COLO668 (cell line): Measurements from ENCODE around the gene SREK1.

Experiments
- DNase-seq: peaks from one replicate; lab custom pipeline; 2025; ENCODE audit not compliant: unreplicated experiment; lab: John Stamatoyannopoulos, UW

SREK1 gene

GRCh38 chr5:66161356-66161755 is 17.3 kb downstream of the SREK1 start:
- no peak for DNase-seq

- DNase-seq = no peak
These were observed 20.1 kb downstream of the SREK1 start for GRCh38 chr5:66164044-66164790.

DNA sequence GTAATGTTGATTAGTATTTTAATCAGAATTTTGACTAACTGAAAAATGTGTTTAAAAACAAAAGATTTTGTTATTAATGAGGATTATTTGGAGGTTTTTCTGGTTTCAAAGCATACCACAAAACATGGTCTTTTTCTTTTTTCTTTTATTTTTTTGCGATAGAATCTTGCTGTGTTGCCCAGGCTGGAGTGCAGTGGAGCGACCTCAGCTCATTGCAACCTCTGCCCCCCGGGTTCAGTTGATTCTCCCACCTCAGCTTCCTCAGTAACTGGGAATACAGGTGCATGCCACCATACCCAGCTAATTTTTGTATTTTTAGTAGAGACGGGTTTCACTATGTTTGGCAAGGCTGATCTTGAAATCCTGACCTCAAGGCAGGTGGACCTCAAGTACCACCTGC is 24.1 kb downstream of the SREK1 start:
- no peak for DNase-seq

DNA sequence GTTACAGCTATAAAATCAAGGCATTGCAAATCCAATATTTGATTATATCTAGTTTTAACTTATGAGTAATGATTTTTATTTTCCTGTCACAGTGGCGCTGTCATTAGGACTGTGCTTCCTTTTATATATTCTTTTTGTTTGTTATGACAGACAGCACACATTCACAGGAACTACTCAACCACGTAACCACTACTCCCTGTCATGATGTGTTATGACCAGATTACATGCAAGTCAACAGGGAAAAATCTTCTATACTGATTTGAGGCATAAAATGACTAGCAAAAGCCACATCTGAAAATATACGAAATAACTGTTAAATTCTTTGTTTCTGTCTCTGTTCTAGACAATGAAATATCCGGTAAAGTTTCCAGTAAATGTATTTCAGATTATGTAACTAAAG is 25.4 kb downstream of the SREK1 start:
- DNase-seq = no peak

- no peak for DNase-seq
These were observed 26.3 kb downstream of the SREK1 start for GRCh38 chr5:66170195-66170919.

GRCh38 chr5:66171349-66172344 is 27.5 kb downstream of the SREK1 start:
- no peak for DNase-seq

DNA sequence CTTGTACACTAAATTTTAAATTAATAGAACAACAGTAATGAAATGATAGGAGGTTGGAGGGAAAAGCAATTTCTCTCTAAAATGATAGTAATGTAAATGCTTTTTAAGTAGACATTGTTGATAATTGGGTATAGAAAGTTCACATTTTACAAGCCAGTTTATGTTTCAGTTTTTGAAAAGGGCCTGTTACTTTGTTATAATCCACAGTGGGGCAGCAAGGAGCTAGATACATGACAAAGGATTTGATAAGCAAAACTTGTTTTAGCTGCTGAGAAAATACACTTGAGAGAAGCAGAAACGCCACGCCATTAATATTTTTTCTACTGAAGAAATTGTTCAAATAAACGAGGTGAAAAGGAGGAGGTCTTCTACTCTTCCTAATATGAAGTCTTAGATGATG is 30.2 kb downstream of the SREK1 start:
- DNase-seq = no peak

GRCh38 chr5:66178799-66179198 is 34.7 kb downstream of the SREK1 start:
- DNase-seq = no peak

DNA sequence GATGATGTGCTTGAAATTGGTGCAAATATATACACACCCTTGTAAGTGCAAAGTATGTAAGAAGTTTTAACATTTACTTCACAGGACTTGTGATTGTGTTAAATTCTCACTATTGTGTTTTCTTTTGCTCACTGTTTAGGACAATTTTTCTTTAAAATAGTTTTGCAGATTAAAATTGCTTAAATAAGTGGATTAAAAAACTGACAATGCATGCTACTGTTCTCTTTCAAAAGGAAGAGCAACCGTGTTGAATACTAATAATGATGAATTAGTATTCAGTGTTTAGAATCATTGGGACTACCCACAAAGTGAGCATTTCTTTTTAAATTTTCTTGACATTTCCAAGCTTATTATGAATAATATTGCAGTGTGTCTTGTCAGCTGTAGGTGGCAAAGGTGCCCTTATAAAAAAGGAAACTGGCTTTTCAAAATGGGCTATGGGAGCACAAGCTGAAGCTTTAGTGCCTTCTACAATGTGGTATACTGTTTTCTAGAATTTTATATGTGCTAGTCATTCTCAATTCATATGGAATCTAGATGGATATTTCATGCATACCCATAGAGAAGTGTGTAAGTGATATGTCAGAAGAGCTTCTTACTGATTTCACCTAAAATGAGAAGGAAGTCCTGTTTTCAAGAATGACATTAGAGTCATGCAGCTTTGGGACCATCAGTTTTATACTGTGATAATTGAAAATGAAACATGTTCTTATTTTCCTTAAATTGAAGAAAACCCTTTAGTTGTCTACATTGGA is 35.4 kb downstream of the SREK1 start:
- no peak for DNase-seq

DNA sequence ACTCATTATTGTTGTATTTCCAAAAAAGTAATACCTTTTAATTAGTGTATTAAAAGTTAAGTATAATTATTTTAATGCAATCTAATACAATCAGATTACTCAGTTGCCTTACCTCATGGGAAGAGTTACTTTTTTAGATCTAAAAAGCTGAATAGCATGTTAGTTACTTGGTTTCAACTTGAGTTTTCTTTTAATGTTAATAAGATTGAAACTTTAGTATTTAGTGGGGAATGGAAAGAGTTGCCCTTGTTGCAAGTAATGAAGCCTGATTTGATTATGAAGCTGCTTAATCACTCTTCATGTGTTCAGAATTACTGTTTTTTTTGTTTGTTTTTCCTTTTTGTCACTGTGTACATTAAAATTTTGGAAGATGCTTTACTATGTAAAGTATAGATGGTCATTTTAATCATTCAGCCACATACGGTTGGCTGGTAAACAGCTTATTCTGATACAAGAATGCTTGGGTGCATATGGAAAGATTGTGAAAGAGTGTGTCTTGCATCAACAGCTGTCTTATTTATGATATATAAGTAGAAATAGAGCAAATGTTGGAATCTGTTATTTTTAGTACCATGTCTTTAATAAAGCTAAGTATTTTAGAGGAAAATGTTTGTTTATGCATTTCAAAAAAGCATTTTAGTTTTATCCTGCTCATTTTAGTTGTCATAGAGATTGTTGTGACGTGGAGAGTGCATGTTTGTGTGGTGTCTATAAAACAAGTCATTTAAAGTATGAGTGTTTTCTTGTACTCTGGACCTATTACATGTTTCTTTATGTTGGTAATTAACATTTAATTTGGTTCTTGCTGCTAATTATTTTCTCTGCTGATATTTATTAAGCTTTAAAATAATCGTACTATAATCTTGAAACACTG is 36.4 kb downstream of the SREK1 start:
- DNase-seq = no peak

- no peak for DNase-seq
These were observed 42.0 kb downstream of the SREK1 start for GRCh38 chr5:66186108-66186507.

- DNase-seq = no peak
These were observed 49.3 kb downstream of the SREK1 start for GRCh38 chr5:66193419-66193818.

DNA sequence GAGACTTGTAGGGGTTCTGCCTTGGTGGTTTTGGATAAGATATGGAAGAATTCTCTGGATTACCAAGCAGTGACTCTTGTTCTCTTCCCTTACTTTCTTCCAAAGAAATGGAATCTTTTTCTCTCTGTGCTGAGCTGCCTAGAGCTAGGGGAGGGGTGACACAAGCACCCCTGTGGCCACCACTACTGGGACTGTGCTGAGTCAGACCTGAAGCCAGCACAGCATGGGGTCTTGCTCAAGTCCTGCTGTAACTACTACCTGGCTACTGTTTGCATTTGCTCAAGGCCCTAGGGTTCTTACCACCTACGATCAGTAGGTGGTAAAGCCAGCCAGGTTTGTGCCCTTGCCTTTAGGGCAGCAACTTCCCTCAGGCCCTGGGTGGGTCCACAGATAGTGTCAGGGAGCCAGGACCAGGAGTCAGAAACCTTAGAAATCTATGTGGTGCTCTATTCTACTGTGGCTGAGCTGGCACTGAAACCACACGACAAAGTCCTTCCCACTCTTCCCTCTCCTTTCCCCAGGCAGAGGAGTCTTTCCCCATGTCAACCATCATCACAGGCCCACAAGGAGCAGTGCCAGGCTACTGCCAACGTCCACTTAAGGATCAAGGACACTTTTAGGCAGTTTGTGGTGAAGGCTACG is 53.8 kb downstream of the SREK1 start:
- no peak for DNase-seq

DNA sequence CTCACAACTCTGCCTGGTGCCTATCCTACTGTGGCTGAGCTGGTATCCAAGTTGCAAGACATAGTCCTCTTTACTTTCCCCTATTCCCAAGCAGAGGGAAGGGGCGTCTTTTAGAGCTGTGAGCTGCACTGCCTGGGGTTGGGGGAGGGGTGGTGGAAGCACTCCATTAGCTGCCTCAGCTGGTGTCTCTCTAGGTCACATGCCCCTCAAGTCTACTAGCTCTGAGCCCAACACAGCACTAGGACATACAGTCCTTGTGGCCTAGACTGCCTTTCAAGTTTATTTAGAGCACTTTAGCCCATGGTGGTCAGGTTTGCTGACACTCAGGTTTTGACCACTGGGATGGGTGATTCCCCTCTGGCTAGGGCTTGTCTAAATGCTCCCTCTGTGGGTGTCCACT is 54.7 kb downstream of the SREK1 start:
- no peak for DNase-seq

- DNase-seq = no peak
These were observed 59.4 kb downstream of the SREK1 start for GRCh38 chr5:66203531-66203930.

GRCh38 chr5:66206465-66206864 is 62.4 kb downstream of the SREK1 start:
- DNase-seq = no peak

DNA sequence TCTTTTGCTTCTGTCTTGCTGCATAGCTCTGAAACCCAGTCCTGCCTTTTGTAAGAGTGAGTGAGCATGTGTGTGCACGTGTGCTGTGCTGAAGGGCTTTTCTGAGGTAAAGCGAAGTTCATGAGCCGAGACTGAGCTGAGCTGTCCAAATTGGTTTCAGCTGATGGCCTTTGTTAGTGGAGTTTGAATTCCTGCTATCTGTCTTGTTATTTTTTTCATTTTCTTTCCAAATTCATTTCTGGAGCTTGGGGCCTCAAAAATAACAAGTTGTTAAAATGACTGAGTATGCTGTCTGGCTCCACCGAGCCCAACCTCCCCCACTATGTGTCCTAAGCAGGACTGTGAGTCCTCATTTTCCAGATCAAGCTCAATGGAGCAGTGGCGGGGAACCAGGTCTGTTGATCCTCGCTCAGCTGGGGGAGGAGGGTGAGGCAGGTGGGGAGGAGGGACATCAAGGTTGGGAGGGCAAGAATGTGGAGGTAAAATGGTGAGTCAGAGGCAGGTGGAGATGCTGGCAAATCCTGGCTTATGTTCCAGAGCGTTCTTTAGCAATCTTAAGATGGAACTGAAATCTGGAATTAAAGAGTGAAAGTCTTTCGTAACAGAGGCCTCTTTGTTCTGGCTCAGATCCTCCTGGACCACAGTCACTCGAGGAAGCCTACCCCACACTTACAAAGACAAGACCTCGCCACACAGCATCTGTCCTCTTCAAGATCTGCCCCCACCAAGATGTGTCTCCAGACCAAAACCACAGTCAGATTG is 63.9 kb downstream of the SREK1 start:
- DNase-seq = no peak

GRCh38 chr5:66209350-66209749 is 65.2 kb downstream of the SREK1 start:
- peak; percentile 28 for DNase-seq

- no peak for DNase-seq
These were observed 65.7 kb downstream of the SREK1 start for GRCh38 chr5:66209794-66210193.
